H9 (cell line): ENCODE data around the gene ACAP3. TPM values are rescaled to one million over a fixed set of nuclear protein-coding genes. Genes with fewer than 3 reads are reported as not detected.

ENCODE experiments used
- DNase-seq: peaks from one replicate; pipeline ENCODE4 v3.0.0-alpha.2; 2017
- H2AFZ ChIP-seq: one replicate; pipeline ENCODE4 v1.6.1; 2013; ENCODE audit warnings: mild to moderate bottlenecking, low read length, control low read depth, moderate library complexity
- H2AK5ac ChIP-seq: 2 replicates; pipeline ENCODE4 v1.6.1; 2013; ENCODE audit warnings: low read length, control low read depth, mixed read lengths; ENCODE audit not compliant: insufficient read length
- H2BK120ac ChIP-seq: one replicate; pipeline ENCODE4 v1.6.1; 2013; ENCODE audit warnings: low read depth, mild to moderate bottlenecking, low read length, control low read depth, inconsistent platforms; ENCODE audit not compliant: poor library complexity, severe bottlenecking
- H2BK12ac ChIP-seq: 2 replicates; pipeline ENCODE4 v1.6.1; 2013; ENCODE audit warnings: low read length, control low read depth, mixed read lengths, low read depth; ENCODE audit not compliant: insufficient read length
- H2BK15ac ChIP-seq: 2 replicates; pipeline ENCODE4 v1.6.1; 2013; ENCODE audit warnings: low read depth, low read length, control low read depth
- H2BK20ac ChIP-seq: one replicate; pipeline ENCODE4 v1.6.1; 2013; ENCODE audit warnings: low read depth, mild to moderate bottlenecking, low read length, control low read depth, inconsistent platforms; ENCODE audit not compliant: poor library complexity, severe bottlenecking
- H2BK5ac ChIP-seq: 2 replicates; pipeline ENCODE4 v1.6.1; 2013; ENCODE audit warnings: low read length, control low read depth, mixed read lengths; ENCODE audit not compliant: insufficient read length
- H3K14ac ChIP-seq: 2 replicates; pipeline ENCODE4 v1.6.1; 2013; ENCODE audit warnings: low read length, control low read depth; ENCODE audit not compliant: insufficient read depth
- H3K18ac ChIP-seq: 2 replicates; pipeline ENCODE4 v1.6.1; 2013; ENCODE audit warnings: low read depth, mild to moderate bottlenecking, mixed read lengths, low read length, control low read depth; ENCODE audit not compliant: insufficient read length
- H3K23ac ChIP-seq: 2 replicates; pipeline ENCODE4 v1.6.1; 2013; ENCODE audit warnings: low read length, control low read depth, mixed read lengths, low read depth; ENCODE audit not compliant: insufficient read length
- H3K23me2 ChIP-seq: 2 replicates; pipeline ENCODE4 v1.6.1; 2013; ENCODE audit warnings: low read depth, mild to moderate bottlenecking, mixed read lengths, low read length, control low read depth; ENCODE audit not compliant: insufficient read length, poor library complexity, severe bottlenecking
- H3K27ac ChIP-seq: 2 replicates; pipeline ENCODE4 v1.5.1; 2013; ENCODE audit warnings: low read length, control low read depth, mixed read lengths, low read depth; ENCODE audit not compliant: insufficient read length
- H3K27me3 ChIP-seq: 2 replicates; pipeline ENCODE4 v1.6.1; 2013; ENCODE audit warnings: low read length, control low read depth, inconsistent platforms; ENCODE audit not compliant: insufficient read depth
- H3K4ac ChIP-seq: 2 replicates; pipeline ENCODE4 v1.6.1; 2013; ENCODE audit warnings: low read depth, mild to moderate bottlenecking, control low read depth, inconsistent platforms, low read length, moderate library complexity
- H3K4me1 ChIP-seq: 2 replicates; pipeline ENCODE4 v1.6.1; 2013; ENCODE audit warnings: low read length, control low read depth, inconsistent platforms; ENCODE audit not compliant: insufficient read depth
- H3K4me2 ChIP-seq: 2 replicates; pipeline ENCODE4 v1.6.1; 2013; ENCODE audit warnings: low read length, control low read depth, mixed read lengths; ENCODE audit not compliant: insufficient read length, insufficient read depth
- H3K56ac ChIP-seq: 2 replicates; pipeline ENCODE4 v1.6.1; 2013; ENCODE audit warnings: low read depth, mild to moderate bottlenecking, mixed read lengths, low read length, control low read depth; ENCODE audit not compliant: insufficient read length
- H3K79me1 ChIP-seq: 2 replicates; pipeline ENCODE4 v1.6.1; 2013; ENCODE audit warnings: low read depth, mild to moderate bottlenecking, moderate library complexity, low read length, control low read depth, inconsistent platforms; ENCODE audit not compliant: insufficient read depth, poor library complexity, severe bottlenecking
- H3K79me2 ChIP-seq: 2 replicates; pipeline ENCODE4 v1.6.1; 2013; ENCODE audit warnings: low read length, control low read depth, inconsistent platforms; ENCODE audit not compliant: insufficient read depth
- H3K9ac ChIP-seq: 2 replicates; pipeline ENCODE4 v1.6.1; 2013; ENCODE audit warnings: low read length, control low read depth, mixed read lengths; ENCODE audit not compliant: insufficient read length; ENCODE audit errors: extremely low read depth
- H3K9me3 ChIP-seq: one replicate; pipeline ENCODE4 v1.6.1; 2013; ENCODE audit warnings: low read depth, low read length, inconsistent platforms; ENCODE audit not compliant: control insufficient read depth
- H3T11ph ChIP-seq: one replicate; pipeline ENCODE4 v1.6.1; 2013; ENCODE audit warnings: mild to moderate bottlenecking, low read length, control low read depth, inconsistent platforms
- H4K20me1 ChIP-seq: one replicate; pipeline ENCODE4 v1.6.1; 2013; ENCODE audit not compliant: control insufficient read depth, insufficient read length, insufficient read depth
- H4K5ac ChIP-seq: 2 replicates; pipeline ENCODE4 v1.6.1; 2013; ENCODE audit warnings: low read depth, mild to moderate bottlenecking, mixed read lengths, low read length, control low read depth; ENCODE audit not compliant: insufficient read length
- H4K8ac ChIP-seq: replicated peaks from 2 replicates; pipeline ENCODE4 v1.6.1; 2013; ENCODE audit warnings: low read length, control low read depth, mixed read lengths, low read depth; ENCODE audit not compliant: insufficient read length
- H4K91ac ChIP-seq: 2 replicates; pipeline ENCODE4 v1.6.1; 2013; ENCODE audit warnings: low read depth, mild to moderate bottlenecking, moderate library complexity, mixed read lengths, low read length, control low read depth; ENCODE audit not compliant: insufficient read length
- H3K27ac Mint-ChIP-seq, 3 experiments: 2 replicates in 2 of 3; 3 replicates in 1 of 3; pipeline ENCODE4 v1.8.0; 2020 to 2021; ENCODE audit warnings: mixed read lengths in 3 of 3, mild to moderate bottlenecking in 1 of 3, moderate library complexity in 1 of 3
- H3K27me3 Mint-ChIP-seq: 2 replicates; pipeline ENCODE4 v1.8.0; 2021; ENCODE audit warnings: low read depth, mild to moderate bottlenecking, moderate library complexity, mixed read lengths
- H3K36me3 Mint-ChIP-seq, 3 experiments: 2 replicates in 2 of 3; 3 replicates in 1 of 3; pipeline ENCODE4 v1.8.0; 2020 to 2021; ENCODE audit warnings: low read depth in 3 of 3, mixed read lengths in 3 of 3; ENCODE audit not compliant: insufficient read depth in 1 of 3
- H3K4me1 Mint-ChIP-seq, 2 experiments: 2 replicates each; pipeline ENCODE4 v1.8.0; 2020; ENCODE audit warnings: mixed read lengths in 2 of 2
- H3K4me3 Mint-ChIP-seq, 2 experiments: 2 replicates in 1 of 2; 3 replicates in 1 of 2; pipeline ENCODE4 v1.8.0; 2020 to 2021; ENCODE audit warnings: mild to moderate bottlenecking in 2 of 2, mixed read lengths in 2 of 2, moderate library complexity in 1 of 2
- H3K9me3 Mint-ChIP-seq, 2 experiments: 2 replicates in 1 of 2; 3 replicates in 1 of 2; pipeline ENCODE4 v1.8.0; 2020; ENCODE audit warnings: mild to moderate bottlenecking in 2 of 2, mixed read lengths in 2 of 2, moderate library complexity in 1 of 2
- WGBS: extraction: QIAGEN DNeasy Blood & Tissue Kit; methylation state at CpG from one replicate; pipeline ENCODE4 v1.1.7; 2013; ENCODE audit warnings: missing lambda C conversion rate, low lambda C conversion rate, mixed read lengths; ENCODE audit not compliant: insufficient read length; ENCODE audit errors: extremely low coverage; 5-methylcytosine and 5-hydroxymethylcytosine counted together
- total RNA-seq: library from RNA; stranded (reverse); gene quantifications from 2 replicates; pipeline ENCODE4 v1.2.1, GENCODE V29; 2021
- TF ChIP-seq, protein P1 (sequence below): fragments of 200-600 bp; sonication (generic); conservative IDR thresholded peaks from 3 replicates; pipeline ENCODE4 v1.8.0; 2021; ENCODE audit warnings: antibody characterized with exemption, mild to moderate bottlenecking

The ACAP3 gene
- total RNA-seq, 1 experiment from 2014 or later = 41.4 TPM

DNA sequence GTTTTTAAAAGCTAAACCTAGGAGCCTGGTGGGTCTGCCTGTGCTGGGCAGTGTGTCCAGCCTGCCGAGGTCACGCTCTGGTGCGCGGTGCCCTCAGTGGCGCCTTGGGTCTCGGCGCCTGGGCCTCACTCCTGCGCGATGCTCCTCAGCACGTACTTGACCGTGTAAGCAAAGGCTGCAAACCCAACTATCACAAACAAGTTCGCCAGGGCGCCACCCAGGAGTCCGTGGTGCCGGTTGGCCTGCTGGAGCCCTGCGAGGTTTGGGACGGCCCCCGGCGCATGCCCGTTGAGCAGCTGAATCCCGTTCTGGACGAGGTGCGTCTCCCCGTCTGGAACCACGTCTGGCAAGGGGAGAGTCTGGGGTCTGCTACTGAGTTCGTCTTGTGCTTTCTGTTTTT is 52.7 kb downstream of the ACAP3 start:
- Histone ChIP-seq H3K9ac (no peak overlapping the region), H3K4me1 (no peaks in the 10 kb centered on the region), H2AFZ (no peak overlapping the region), H3K4me2 (no peak overlapping the region), H2AK5ac (no peak overlapping the region), H4K20me1 (no peaks in the 10 kb centered on the region), H2BK12ac (no peak overlapping the region), H3K23ac (no peak overlapping the region), H2BK15ac (no peak overlapping the region), H3K4ac (no peak overlapping the region), H2BK5ac (no peak overlapping the region), H3K27ac (no peak overlapping the region), H4K5ac (no peak overlapping the region), H3K27me3 (no peaks in the 10 kb centered on the region), H3K23me2 (no peaks in the 10 kb centered on the region), H3T11ph (no peak overlapping the region), H3K79me1 (no peaks in the 10 kb centered on the region), H3K18ac (no peak overlapping the region), H2BK120ac (no peak overlapping the region), H3K56ac (no peak overlapping the region), H3K79me2 (no peaks in the 10 kb centered on the region), H3K9me3 (no peaks in the 10 kb centered on the region), H4K8ac (no peak overlapping the region), H4K91ac (no peak overlapping the region), H3K14ac (no peak overlapping the region), H2BK20ac (no peak overlapping the region)
- no peak overlapping the region for H3K4me3 Mint-ChIP-seq
- peak overlapping the region in 1 of 3 experiments; percentile 28; a peak in 1 of 7 replicates for H3K27ac Mint-ChIP-seq
- WGBS = no CpG with 5 or more reads among the region's 26 CpGs
- no peak for DNase-seq
- TF ChIP-seq, protein P1, sequence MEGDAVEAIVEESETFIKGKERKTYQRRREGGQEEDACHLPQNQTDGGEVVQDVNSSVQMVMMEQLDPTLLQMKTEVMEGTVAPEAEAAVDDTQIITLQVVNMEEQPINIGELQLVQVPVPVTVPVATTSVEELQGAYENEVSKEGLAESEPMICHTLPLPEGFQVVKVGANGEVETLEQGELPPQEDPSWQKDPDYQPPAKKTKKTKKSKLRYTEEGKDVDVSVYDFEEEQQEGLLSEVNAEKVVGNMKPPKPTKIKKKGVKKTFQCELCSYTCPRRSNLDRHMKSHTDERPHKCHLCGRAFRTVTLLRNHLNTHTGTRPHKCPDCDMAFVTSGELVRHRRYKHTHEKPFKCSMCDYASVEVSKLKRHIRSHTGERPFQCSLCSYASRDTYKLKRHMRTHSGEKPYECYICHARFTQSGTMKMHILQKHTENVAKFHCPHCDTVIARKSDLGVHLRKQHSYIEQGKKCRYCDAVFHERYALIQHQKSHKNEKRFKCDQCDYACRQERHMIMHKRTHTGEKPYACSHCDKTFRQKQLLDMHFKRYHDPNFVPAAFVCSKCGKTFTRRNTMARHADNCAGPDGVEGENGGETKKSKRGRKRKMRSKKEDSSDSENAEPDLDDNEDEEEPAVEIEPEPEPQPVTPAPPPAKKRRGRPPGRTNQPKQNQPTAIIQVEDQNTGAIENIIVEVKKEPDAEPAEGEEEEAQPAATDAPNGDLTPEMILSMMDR = no peak
- peaks cover 26 to 72% (median 60%) of the 10 kb centered on the region in 3 experiments; a peak in 6 of 7 replicates for H3K36me3 Mint-ChIP-seq
- peaks cover 16 to 27% of the 10 kb centered on the region in 2 experiments for H3K4me1 Mint-ChIP-seq
- no peaks in the 10 kb centered on the region; a peak in 2 of 5 replicates for H3K9me3 Mint-ChIP-seq
- peaks cover 4% of the 10 kb centered on the region; the same call in 1 of the 2 replicates for H3K27me3 Mint-ChIP-seq
